GM12878 (cell line): ENCODE measurements around the gene HSPB6. TPM values are rescaled to one million over a fixed set of nuclear protein-coding genes. Genes with fewer than 3 reads are reported as not detected.

Source experiments
- FOXK2 ChIP-seq: fragments of 450-650 bp; IDR thresholded peaks from 2 replicates; pipeline ENCODE4 v1.6.1; 2017; ENCODE audit warnings: mild to moderate bottlenecking, moderate library complexity
- MYC ChIP-seq: IDR thresholded peaks from 2 replicates; pipeline ENCODE4 v1.6.1; 2011; ENCODE audit warnings: mild to moderate bottlenecking, low read length, moderate library complexity, inconsistent platforms; ENCODE audit not compliant: insufficient read depth, insufficient replicate concordance, insufficient read length, severe bottlenecking
- POLR2A ChIP-seq: IDR thresholded peaks from 2 replicates; pipeline ENCODE4 v1.6.1; 2011; ENCODE audit warnings: low read depth, mild to moderate bottlenecking, low read length
- RBBP5 ChIP-seq: fragments of 200-600 bp; sonication (generic); conservative IDR thresholded peaks from 2 replicates; pipeline ENCODE4 v1.6.1; 2016
- SREBF2 ChIP-seq: IDR thresholded peaks from 2 replicates; pipeline ENCODE4 v1.6.1; 2012; ENCODE audit warnings: mild to moderate bottlenecking, low read length
- TARDBP ChIP-seq: IDR thresholded peaks from 2 replicates; pipeline ENCODE4 v1.6.1; 2016; ENCODE audit warnings: borderline replicate concordance
- TCF12 ChIP-seq: IDR thresholded peaks from 2 replicates; pipeline ENCODE4 v1.6.1; 2011; ENCODE audit warnings: low read depth, mild to moderate bottlenecking, low read length
- ZBED1 ChIP-seq: IDR thresholded peaks from 2 replicates; pipeline ENCODE4 v1.6.1; 2016; ENCODE audit warnings: borderline replicate concordance
- ZNF592 ChIP-seq: fragments of 450-650 bp; IDR thresholded peaks from 2 replicates; pipeline ENCODE4 v1.6.1; 2017; ENCODE audit warnings: mild to moderate bottlenecking, moderate library complexity
- polyA plus RNA-seq, 11 experiments: library from polyadenylated mRNA; depleted of rRNA in 4 of 11; unstranded in 6 of 11; stranded (reverse) in 5 of 11; fragments of >200 nt; fragmentation: Nextera tagmentation in 4 of 11; fragmentation: Illumina TruSeq in 1 of 11; extraction: Ambion mirVana in 4 of 11; extraction: Trizol in 1 of 11; gene quantifications; 1 replicate in 1 of 11; 2 replicates in 10 of 11; pipeline versions ENCODE4 v1.2.1 to v1.2.3, GENCODE V29; 2011 to 2016; ENCODE audit warnings: inconsistent platforms in 2 of 11, missing spikeins in 2 of 11, low read depth in 1 of 11
- total RNA-seq, 4 experiments: library from RNA; depleted of rRNA in 3 of 4; stranded (reverse); fragments of >200 nt in 3 of 4; fragmentation: Illumina TruSeq in 1 of 4; extraction: Trizol in 1 of 4; gene quantifications; 2 replicates each; pipeline versions ENCODE4 v1.2.1 to v1.2.3, GENCODE V29; 2013 to 2021
- TF ChIP-seq, protein P1 (sequence below): IDR thresholded peaks from 2 replicates; pipeline ENCODE4 v1.6.1; 2012; ENCODE audit warnings: low read depth, low read length, improper control_type of control experiment
- TF ChIP-seq, protein P2 (sequence below): IDR thresholded peaks from 2 replicates; pipeline ENCODE4 v1.6.1; 2012; ENCODE audit warnings: improper control_type of control experiment, low read depth, low read length; ENCODE audit not compliant: insufficient replicate concordance
- TF ChIP-seq, protein P3 (sequence below): fragments of 150-350 bp; IDR thresholded peaks from 2 replicates; pipeline ENCODE4 v1.6.1; 2014; ENCODE audit warnings: mild to moderate bottlenecking, low read depth, low read length
- TF ChIP-seq, protein P4 (sequence below): IDR thresholded peaks from 2 replicates; pipeline ENCODE4 v1.6.1; 2011; ENCODE audit warnings: low read depth, mild to moderate bottlenecking, low read length, moderate library complexity, borderline replicate concordance; ENCODE audit errors: extremely low read depth

The HSPB6 gene
- total and polyA plus RNA-seq, 10 of the 15 experiments (the other 5 are each of a cell fraction or from before 2014, with no cell fraction given), result 0.09 to 1.6 (median 0.36) TPM; not detected in 4

DNA sequence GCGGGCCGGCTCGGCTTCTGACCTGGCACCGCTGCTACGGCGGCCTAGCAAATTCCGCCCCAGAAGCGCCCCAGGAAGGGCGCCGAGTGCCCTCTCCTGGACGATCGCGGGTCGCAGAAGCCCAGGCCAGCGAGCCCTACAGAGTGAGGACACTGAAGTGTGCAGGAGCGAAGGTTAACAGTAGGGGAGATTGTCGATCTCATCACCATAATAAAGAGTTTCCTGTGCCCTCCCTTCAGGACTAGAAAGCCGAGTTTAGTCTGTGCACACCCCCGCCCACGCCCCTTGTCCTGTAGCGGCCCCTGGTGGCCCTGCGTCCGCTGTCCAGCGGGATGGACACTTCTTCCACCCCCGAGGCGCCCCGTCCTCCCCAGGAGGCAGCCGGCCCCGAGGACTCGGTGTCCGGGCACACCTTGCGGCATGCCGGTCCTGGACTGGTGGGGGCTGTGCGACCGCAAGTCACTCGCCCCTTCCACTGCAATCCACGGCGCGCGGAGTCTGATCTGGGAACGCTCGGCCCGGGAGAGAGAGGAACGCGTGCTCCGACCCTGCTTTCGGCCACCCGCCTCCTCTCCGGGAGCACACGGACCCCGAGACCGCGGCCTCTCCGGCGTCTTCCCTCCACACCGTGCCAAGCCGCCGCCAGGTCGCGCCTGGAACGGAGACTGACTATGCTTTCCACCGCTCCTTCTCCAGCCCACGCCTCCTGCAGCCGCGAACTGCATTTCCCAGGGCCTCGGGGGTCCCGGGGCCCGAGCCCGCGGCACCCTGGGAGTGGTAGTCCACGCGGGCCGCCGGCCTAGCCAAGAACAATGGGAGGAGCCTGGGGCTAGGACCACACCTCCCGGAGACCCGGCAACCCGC lies 39.8 kb downstream of the HSPB6 start (continued):
- TF ChIP-seq ZNF592 (no peak), RBBP5 (no peak), SREBF2 (no peak), FOXK2 (no peak), POLR2A (peak; percentile 77), TARDBP (peak; percentile 93), TCF12 (no peak), MYC (no peak), ZBED1 (no peak)
- TF ChIP-seq, protein P1, sequence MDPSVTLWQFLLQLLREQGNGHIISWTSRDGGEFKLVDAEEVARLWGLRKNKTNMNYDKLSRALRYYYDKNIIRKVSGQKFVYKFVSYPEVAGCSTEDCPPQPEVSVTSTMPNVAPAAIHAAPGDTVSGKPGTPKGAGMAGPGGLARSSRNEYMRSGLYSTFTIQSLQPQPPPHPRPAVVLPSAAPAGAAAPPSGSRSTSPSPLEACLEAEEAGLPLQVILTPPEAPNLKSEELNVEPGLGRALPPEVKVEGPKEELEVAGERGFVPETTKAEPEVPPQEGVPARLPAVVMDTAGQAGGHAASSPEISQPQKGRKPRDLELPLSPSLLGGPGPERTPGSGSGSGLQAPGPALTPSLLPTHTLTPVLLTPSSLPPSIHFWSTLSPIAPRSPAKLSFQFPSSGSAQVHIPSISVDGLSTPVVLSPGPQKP, result peak; percentile 66; the same call in 1 of the 2 replicates
- TF ChIP-seq, protein P2, sequence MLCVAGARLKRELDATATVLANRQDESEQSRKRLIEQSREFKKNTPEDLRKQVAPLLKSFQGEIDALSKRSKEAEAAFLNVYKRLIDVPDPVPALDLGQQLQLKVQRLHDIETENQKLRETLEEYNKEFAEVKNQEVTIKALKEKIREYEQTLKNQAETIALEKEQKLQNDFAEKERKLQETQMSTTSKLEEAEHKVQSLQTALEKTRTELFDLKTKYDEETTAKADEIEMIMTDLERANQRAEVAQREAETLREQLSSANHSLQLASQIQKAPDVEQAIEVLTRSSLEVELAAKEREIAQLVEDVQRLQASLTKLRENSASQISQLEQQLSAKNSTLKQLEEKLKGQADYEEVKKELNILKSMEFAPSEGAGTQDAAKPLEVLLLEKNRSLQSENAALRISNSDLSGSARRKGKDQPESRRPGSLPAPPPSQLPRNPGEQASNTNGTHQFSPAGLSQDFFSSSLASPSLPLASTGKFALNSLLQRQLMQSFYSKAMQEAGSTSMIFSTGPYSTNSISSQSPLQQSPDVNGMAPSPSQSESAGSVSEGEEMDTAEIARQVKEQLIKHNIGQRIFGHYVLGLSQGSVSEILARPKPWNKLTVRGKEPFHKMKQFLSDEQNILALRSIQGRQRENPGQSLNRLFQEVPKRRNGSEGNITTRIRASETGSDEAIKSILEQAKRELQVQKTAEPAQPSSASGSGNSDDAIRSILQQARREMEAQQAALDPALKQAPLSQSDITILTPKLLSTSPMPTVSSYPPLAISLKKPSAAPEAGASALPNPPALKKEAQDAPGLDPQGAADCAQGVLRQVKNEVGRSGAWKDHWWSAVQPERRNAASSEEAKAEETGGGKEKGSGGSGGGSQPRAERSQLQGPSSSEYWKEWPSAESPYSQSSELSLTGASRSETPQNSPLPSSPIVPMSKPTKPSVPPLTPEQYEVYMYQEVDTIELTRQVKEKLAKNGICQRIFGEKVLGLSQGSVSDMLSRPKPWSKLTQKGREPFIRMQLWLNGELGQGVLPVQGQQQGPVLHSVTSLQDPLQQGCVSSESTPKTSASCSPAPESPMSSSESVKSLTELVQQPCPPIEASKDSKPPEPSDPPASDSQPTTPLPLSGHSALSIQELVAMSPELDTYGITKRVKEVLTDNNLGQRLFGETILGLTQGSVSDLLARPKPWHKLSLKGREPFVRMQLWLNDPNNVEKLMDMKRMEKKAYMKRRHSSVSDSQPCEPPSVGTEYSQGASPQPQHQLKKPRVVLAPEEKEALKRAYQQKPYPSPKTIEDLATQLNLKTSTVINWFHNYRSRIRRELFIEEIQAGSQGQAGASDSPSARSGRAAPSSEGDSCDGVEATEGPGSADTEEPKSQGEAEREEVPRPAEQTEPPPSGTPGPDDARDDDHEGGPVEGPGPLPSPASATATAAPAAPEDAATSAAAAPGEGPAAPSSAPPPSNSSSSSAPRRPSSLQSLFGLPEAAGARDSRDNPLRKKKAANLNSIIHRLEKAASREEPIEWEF, result no peak
- TF ChIP-seq, protein P3, sequence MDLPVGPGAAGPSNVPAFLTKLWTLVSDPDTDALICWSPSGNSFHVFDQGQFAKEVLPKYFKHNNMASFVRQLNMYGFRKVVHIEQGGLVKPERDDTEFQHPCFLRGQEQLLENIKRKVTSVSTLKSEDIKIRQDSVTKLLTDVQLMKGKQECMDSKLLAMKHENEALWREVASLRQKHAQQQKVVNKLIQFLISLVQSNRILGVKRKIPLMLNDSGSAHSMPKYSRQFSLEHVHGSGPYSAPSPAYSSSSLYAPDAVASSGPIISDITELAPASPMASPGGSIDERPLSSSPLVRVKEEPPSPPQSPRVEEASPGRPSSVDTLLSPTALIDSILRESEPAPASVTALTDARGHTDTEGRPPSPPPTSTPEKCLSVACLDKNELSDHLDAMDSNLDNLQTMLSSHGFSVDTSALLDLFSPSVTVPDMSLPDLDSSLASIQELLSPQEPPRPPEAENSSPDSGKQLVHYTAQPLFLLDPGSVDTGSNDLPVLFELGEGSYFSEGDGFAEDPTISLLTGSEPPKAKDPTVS, result no peak
- TF ChIP-seq, protein P4, sequence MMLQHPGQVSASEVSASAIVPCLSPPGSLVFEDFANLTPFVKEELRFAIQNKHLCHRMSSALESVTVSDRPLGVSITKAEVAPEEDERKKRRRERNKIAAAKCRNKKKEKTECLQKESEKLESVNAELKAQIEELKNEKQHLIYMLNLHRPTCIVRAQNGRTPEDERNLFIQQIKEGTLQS, result no peak
